Suprapubic skin (tissue), 3 donors: Measurements from ENCODE around the gene LENG1.

Experiments used
- CTCF ChIP-seq, 2 donors: fragments of 200-600 bp in 1 of 2; fragments of 450-650 bp in 1 of 2; sonication (generic) in 1 of 2; IDR thresholded peaks; one replicate each; pipeline ENCODE4 v1.5.1; 2016 to 2019; ENCODE audit warnings: antibody characterized with exemption in 2 of 2, mild to moderate bottlenecking in 1 of 2, moderate library complexity in 1 of 2
- POLR2A ChIP-seq, 2 donors: fragments of 450-650 bp; IDR thresholded peaks; one replicate each; pipeline ENCODE4 v1.6.1; 2017; ENCODE audit warnings: antibody characterized with exemption in 2 of 2, mild to moderate bottlenecking in 2 of 2, moderate library complexity in 2 of 2

- TF ChIP-seq CTCF (IDR thresholded peaks at IDR 0.05) (no peak), POLR2A (IDR thresholded peaks at IDR 0.05) (no peak)
These were observed 38.3 kb downstream of the LENG1 start for GRCh38 chr19:54121259-54121658.
